ENCODE data around the gene LDLRAD3.

DNA sequence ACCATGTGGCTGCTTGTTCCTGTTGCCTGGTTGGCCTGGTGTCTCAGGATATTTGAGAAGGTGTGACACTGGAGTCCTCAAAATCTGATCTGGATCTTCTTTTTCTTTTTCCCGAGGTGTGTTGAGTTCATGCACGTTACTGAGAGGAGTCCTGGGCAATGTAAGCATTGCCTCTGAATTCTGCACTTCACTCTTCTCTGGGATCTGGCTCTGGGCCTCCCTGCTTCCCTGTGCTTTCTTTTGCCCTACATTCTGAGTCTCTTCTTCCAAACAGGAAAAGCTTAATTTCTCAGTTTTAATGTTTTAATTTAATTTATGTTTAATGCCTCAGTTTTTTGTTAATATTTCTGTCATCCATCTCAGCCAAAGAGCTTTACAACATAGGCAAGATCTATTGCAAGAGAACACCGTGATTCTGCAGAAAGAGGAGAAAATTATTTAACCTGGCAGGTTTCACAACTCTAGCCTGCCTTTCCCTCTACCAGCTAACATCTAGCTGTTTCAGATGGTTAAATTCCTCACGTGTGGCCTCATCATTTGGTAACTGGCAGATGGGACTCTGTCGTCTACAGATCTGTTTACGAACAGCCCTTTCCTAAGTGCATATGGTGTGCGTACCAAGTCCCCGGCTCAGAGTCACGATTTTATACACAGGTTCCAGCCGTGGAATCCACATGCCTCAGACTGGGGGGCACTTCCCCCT lies 24.7 kb downstream of the LDLRAD3 start:
- TF ChIP-seq, protein P1, sequence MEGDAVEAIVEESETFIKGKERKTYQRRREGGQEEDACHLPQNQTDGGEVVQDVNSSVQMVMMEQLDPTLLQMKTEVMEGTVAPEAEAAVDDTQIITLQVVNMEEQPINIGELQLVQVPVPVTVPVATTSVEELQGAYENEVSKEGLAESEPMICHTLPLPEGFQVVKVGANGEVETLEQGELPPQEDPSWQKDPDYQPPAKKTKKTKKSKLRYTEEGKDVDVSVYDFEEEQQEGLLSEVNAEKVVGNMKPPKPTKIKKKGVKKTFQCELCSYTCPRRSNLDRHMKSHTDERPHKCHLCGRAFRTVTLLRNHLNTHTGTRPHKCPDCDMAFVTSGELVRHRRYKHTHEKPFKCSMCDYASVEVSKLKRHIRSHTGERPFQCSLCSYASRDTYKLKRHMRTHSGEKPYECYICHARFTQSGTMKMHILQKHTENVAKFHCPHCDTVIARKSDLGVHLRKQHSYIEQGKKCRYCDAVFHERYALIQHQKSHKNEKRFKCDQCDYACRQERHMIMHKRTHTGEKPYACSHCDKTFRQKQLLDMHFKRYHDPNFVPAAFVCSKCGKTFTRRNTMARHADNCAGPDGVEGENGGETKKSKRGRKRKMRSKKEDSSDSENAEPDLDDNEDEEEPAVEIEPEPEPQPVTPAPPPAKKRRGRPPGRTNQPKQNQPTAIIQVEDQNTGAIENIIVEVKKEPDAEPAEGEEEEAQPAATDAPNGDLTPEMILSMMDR (conservative IDR thresholded peaks at IDR 0.05; ENCODE audit: low read depth, low read length): no peak
- no peak for TF ChIP-seq EZH2 (IDR thresholded peaks at IDR 0.05; ENCODE audit: low read length, unreplicated experiment)
- TF ChIP-seq EZH2phosphoT487 (IDR thresholded peaks at IDR 0.05; ENCODE audit: borderline replicate concordance, low read length): no peak

Measured in PC-3 (cell line).